Urothelium cell line (cell line): ENCODE measurements around the gene ZNF302.
A peak's percentile ranks its signal among the peaks of the same experiment; 100 is the strongest.

Experiments used
- DNase-seq: peaks from one replicate; pipeline ENCODE4 v3.0.0; 2011; ENCODE audit warnings: low spot score, mixed read lengths
- FAIRE-seq: peaks from 2 replicates; lab custom pipeline; 2011; peaks lifted over from hg19 to GRCh38; lab: Jason Lieb, UNC

ZNF302 gene

GRCh38 chr19:34731019-34731829 is 53.7 kb downstream of the ZNF302 start:
- FAIRE-seq, result no peak

GRCh38 chr19:34731964-34732363 is 54.5 kb downstream of the ZNF302 start:
- no peak for FAIRE-seq
- no peak for DNase-seq

More at GRCh38 chr19:34731019-34731829, 53.7 kb downstream of the ZNF302 start:
- DNase-seq, result no peak

GRCh38 chr19:34732612-34733211 is 55.2 kb downstream of the ZNF302 start:
- no peak for FAIRE-seq
- no peak for DNase-seq

GRCh38 chr19:34733266-34733745 is 55.8 kb downstream of the ZNF302 start:
- DNase-seq (no peak), FAIRE-seq (no peak)

GRCh38 chr19:34733746-34734536 is 56.5 kb downstream of the ZNF302 start, which contains the start of gene ZNF181:
Gene ZNF181 (plus strand): TSS chr19:34734243. CDS start chr19:34735038, 795 bp downstream.
- FAIRE-seq, result no peak
- DNase-seq, result peak; percentile 93

GRCh38 chr19:34734537-34735103 is 57.1 kb downstream of the ZNF302 start:
- peak; percentile 75 for FAIRE-seq
- DNase-seq, result no peak
